Activated naive CD8-positive, alpha-beta T cell treated with anti-CD3 and anti-CD28 coated beads, Interleukin-2, amount 50 U/mL, for 16 hours (primary cell): Measurements from ENCODE around the gene NCK1.
"Not testable (repeated sequence)": the region's sequence is repeated elsewhere in the genome, so short reads cannot be mapped to it uniquely, and the experiment has no call there.

Experiments used
- DNase-seq: peaks from one replicate; pipeline ENCODE4 v3.0.0-alpha.2; 2020; ENCODE audit warnings: low read depth, low spot score

The NCK1 gene

GRCh38 chr3:136984837-136985236 lies 122.8 kb downstream of the NCK1 start:
- DNase-seq: no peak

GRCh38 chr3:136987398-136987980 lies 125.5 kb downstream of the NCK1 start:
- not testable (repeated sequence) for DNase-seq

- DNase-seq: no peak
Observed at GRCh38 chr3:136988651-136989050, 126.6 kb downstream of the NCK1 start.

- no peak for DNase-seq
Observed at GRCh38 chr3:136989781-136990524, 127.9 kb downstream of the NCK1 start.

- DNase-seq: no peak
Observed at GRCh38 chr3:136990826-136991225, 128.8 kb downstream of the NCK1 start.

GRCh38 chr3:136992115-136992514 lies 130.1 kb downstream of the NCK1 start:
- no peak for DNase-seq

- DNase-seq: no peak
Observed at GRCh38 chr3:136994772-136995516, 132.9 kb downstream of the NCK1 start.

GRCh38 chr3:136995652-136996051 lies 133.6 kb downstream of the NCK1 start:
- no peak for DNase-seq
